Endothelial cell (in vitro differentiated cells): Measurements from ENCODE around the gene NEDD4L. TPM values are rescaled to one million over a fixed set of nuclear protein-coding genes. Genes with fewer than 3 reads are reported as not detected.

ENCODE experiments used
- DNase-seq: peaks from one replicate; pipeline ENCODE4 v3.0.0; 2021; ENCODE audit warnings: low spot score
- H3K27ac Mint-ChIP-seq: one replicate; pipeline ENCODE4 v1.8.0; 2021; ENCODE audit warnings: mixed read lengths, inconsistent platforms; ENCODE audit not compliant: unreplicated experiment
- H3K27me3 Mint-ChIP-seq: one replicate; pipeline ENCODE4 v1.8.0; 2021; ENCODE audit warnings: mild to moderate bottlenecking, moderate library complexity, mixed read lengths, inconsistent platforms; ENCODE audit not compliant: unreplicated experiment
- H3K36me3 Mint-ChIP-seq: one replicate; pipeline ENCODE4 v1.8.0; 2021; ENCODE audit warnings: mild to moderate bottlenecking, low read depth, mixed read lengths, inconsistent platforms; ENCODE audit not compliant: unreplicated experiment
- H3K4me1 Mint-ChIP-seq: one replicate; pipeline ENCODE4 v1.8.0; 2021; ENCODE audit warnings: mild to moderate bottlenecking, mixed read lengths, inconsistent platforms; ENCODE audit not compliant: unreplicated experiment
- H3K4me3 Mint-ChIP-seq: one replicate; pipeline ENCODE4 v1.8.0; 2021; ENCODE audit warnings: mild to moderate bottlenecking, mixed read lengths, inconsistent platforms; ENCODE audit not compliant: unreplicated experiment
- H3K9me3 Mint-ChIP-seq: one replicate; pipeline ENCODE4 v1.8.0; 2021; ENCODE audit warnings: mixed read lengths, inconsistent platforms; ENCODE audit not compliant: unreplicated experiment
- CTCF ChIP-seq: fragments of 200-600 bp; sonication (generic); IDR thresholded peaks from one replicate; pipeline ENCODE4 v1.5.0; 2021; ENCODE audit warnings: antibody characterized with exemption; ENCODE audit not compliant: unreplicated experiment
- total RNA-seq: library from RNA; stranded (reverse); fragmentation: NEBNext Ultra II Directional; extraction: Animal tissue kit (Norgen Biotek cat#: 25700); gene quantifications from one replicate; pipeline ENCODE4 v1.2.1, GENCODE V29; 2021; ENCODE audit not compliant: unreplicated experiment

The NEDD4L gene
- total RNA-seq, 1 donor from 2014 or later = 42.8 TPM

- H3K9me3 Mint-ChIP-seq = no peaks in the 10 kb centered on the region
- H3K4me3 Mint-ChIP-seq = no peak overlapping the region
- H3K27me3 Mint-ChIP-seq = peaks cover 8% of the 10 kb centered on the region
- H3K27ac Mint-ChIP-seq = no peak overlapping the region
- peaks cover 16% of the 10 kb centered on the region for H3K4me1 Mint-ChIP-seq
- H3K36me3 Mint-ChIP-seq = no peaks in the 10 kb centered on the region
- no peak for DNase-seq
- no peak for TF ChIP-seq CTCF
These were observed 2.4 kb upstream of the NEDD4L start for GRCh38 chr18:58041633-58042032.

DNA sequence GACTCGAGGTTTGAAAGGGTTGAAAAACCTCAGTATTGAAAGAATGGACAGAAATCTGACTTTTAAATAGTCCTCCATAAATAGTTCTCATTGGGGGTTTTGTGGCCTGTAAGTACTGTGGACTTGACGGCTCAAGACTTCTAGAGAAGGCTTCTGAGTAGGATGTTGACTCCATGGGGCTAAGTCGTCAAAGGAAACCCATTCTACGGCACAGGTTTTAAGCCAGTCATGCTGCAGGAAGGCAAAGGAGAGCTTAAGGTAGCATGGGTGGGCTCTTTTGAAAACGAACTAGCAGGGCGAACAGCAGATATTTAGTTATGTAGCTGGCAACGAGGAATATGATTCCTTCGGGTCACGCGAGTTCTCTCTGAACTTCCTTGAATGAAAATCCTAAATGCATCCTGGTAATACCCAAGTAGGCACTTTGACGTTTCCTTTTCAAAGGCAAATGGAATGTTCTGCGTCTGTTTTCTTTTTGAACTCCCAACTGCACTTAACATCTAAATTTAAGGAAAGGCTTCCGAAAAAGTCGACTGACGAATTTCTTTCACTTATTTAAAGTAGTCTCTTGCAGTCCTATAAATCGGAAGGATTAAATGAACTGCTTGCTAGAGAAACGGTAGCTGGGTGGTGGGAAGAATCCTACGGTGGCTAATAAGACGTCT is 1.1 kb upstream of the NEDD4L start:
- H3K27ac Mint-ChIP-seq = peak overlapping the region; percentile 49
- DNase-seq = no peak
- peaks cover 8% of the 10 kb centered on the region for H3K27me3 Mint-ChIP-seq
- no peak for TF ChIP-seq CTCF
- peaks cover 16% of the 10 kb centered on the region for H3K4me1 Mint-ChIP-seq
- H3K36me3 Mint-ChIP-seq = no peaks in the 10 kb centered on the region
- peak overlapping the region; percentile 94 for H3K4me3 Mint-ChIP-seq
- H3K9me3 Mint-ChIP-seq = no peaks in the 10 kb centered on the region

DNA sequence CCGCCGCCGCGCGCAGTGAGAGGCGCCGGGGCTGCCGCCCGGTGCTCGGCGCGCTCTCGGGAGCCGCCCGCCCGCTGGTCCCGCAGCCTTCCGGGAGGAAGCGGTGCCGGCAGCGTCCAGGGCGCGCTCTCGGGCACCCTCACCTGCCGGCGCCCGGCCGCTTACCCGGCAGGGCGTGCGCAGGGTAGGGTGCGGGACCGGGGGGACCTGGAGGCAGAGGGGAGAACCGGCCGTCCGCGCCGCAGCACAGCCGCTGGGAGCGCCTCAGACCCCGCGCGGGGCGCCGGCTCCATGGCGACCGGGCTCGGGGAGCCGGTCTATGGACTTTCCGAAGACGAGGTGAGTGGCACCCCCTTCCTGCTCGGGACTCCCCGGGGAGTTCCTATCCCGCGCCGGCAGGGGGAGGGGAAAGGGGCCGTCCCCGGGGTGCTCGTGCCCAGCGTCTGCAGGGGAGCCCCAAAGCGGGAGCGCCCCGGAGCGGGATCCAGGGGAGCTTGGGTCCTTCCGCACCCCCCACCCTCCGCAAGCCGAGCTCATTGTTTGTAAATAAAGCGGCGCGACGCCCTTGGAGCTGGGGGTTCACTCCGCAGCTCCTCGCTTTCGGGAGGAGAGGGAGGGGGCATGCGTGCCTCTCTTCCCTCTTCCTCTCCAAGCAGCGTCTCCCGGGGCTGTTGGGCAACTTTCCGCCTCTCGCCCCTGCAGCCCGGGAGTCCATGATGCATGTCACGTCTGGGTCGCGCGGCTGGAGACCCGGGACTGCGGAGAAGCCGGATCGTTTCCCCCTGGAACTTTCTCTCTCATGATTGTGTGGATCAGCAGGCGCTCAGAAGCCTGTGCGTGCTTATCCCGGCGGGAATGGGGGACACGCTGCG is 580 bp downstream of the NEDD4L start:
- peak; percentile 57 for DNase-seq
- H3K9me3 Mint-ChIP-seq = no peaks in the 10 kb centered on the region
- H3K4me3 Mint-ChIP-seq = peak overlapping the region; percentile 96
- TF ChIP-seq CTCF = peak; percentile 45
- H3K36me3 Mint-ChIP-seq = no peaks in the 10 kb centered on the region
- H3K27ac Mint-ChIP-seq = peak overlapping the region; percentile 44
- H3K27me3 Mint-ChIP-seq = peaks cover 8% of the 10 kb centered on the region
- H3K4me1 Mint-ChIP-seq = peaks cover 16% of the 10 kb centered on the region

GRCh38 chr18:58045242-58046092 is 1.4 kb downstream of the NEDD4L start:
- peak overlapping the region; percentile 91 for H3K27ac Mint-ChIP-seq
- H3K36me3 Mint-ChIP-seq = no peaks in the 10 kb centered on the region
- peak overlapping the region; percentile 96 for H3K4me3 Mint-ChIP-seq
- DNase-seq = peak; percentile 40
- no peak for TF ChIP-seq CTCF
- H3K4me1 Mint-ChIP-seq = peaks cover 16% of the 10 kb centered on the region
- H3K27me3 Mint-ChIP-seq = peaks cover 8% of the 10 kb centered on the region
- no peaks in the 10 kb centered on the region for H3K9me3 Mint-ChIP-seq
